HG03565 (cell line): Measurements from ENCODE around the gene BBS1.
"Not testable (repeated sequence)": the region's sequence is repeated elsewhere in the genome, so short reads cannot be mapped to it uniquely, and the experiment has no call there.

Source experiments
- ATAC-seq: cut with Tn5 transposase; IDR thresholded peaks from one replicate; pipeline ENCODE4 v1.9.1; 2021; ENCODE audit warnings: mild to moderate bottlenecking, moderate library complexity; ENCODE audit not compliant: unreplicated experiment

BBS1 gene

GRCh38 chr11:66569076-66569475, 58.6 kb downstream of the BBS1 start:
- ATAC-seq = no peak

- no peak for ATAC-seq
Observed at GRCh38 chr11:66570079-66570849, 59.8 kb downstream of the BBS1 start.

- ATAC-seq = no peak
Observed at GRCh38 chr11:66570850-66571180, 60.4 kb downstream of the BBS1 start.

- no peak for ATAC-seq
Observed at GRCh38 chr11:66579017-66579606, 68.7 kb downstream of the BBS1 start.

GRCh38 chr11:66580803-66581202, 70.4 kb downstream of the BBS1 start:
- no peak for ATAC-seq

- no peak for ATAC-seq
Observed at GRCh38 chr11:66581261-66581660, 70.8 kb downstream of the BBS1 start.

GRCh38 chr11:66582565-66583147, 72.2 kb downstream of the BBS1 start:
- not testable (repeated sequence) for ATAC-seq
